ENCODE measurements around the gene SEC16A.

The SEC16A gene

GRCh38 chr9:136504512-136505348, 21.9 kb upstream of the SEC16A start:
- no peak for DNase-seq (ENCODE audit: low read depth, low spot score)

DNA sequence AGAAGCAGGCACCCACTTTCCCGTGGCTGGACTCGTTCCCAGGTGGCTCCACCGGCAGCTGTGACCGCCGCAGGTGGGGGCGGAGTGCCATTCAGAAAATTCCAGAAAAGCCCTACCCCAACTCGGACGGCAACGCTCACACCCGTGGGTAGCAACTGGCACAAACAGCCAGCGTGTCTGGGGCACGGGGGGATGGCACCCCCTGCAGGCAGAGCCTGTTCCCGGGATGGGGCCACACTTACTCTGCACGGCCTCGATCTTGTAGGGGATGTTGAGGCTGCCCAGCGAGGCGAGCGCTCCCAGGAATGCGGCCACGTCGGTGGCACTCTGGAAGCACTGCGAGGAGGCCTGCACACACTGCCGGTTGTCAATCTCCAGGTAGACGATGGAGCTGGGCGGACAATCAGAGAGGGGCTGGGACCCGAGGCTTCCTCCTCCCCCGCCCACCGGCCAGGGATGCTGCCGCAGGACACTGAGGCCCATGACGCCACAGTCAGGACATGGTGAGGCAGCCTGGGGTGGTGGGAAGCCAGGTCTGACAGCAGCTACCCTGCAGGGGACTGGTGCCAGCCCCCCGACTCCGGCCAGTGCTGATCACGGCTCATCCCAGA, 20.2 kb upstream of the SEC16A start:
- DNase-seq (ENCODE audit: low read depth, low spot score) = no peak

DNA sequence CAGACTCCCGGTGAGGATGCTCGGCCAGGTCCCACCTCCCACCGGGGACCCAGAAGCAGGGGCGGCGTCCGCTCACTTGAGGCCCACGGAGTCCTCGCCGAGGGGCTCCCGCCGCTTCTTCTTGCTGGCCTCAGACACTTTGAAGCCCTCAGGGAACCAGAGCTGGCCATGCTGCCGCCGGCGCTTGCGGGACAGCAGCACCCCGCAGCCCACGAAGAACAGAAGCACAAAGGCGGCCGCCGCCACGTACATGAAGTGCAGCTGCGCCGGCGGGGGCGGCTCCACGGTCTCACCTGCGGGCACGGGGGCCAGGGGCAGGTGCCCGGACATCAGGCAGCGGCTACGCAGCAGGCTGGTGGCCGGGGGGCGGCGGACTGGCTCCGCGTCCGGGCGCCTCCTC, 19.4 kb upstream of the SEC16A start:
- DNase-seq (ENCODE audit: low read depth, low spot score) = no peak

DNA sequence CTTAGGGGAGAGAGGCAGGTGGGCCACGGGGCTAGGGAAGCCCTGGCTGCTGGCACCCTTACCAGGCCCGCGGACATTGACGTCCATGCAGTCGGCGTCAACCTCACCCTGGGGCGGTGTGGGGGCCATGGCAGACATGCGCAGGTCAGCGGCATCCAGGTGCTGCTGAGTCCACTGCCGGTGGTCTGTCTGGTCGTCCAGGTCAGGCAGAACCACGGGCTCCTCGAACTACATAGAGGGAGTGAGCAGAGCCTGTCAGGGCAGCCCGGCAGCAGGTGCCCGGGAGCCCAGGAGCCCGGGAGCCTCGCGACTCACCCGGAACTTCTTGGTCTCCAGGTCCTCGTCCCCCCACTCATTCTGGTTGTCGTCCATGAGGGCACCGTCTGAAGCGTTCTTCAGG, 18.8 kb upstream of the SEC16A start:
- no peak for DNase-seq (ENCODE audit: low read depth, low spot score)

GRCh38 chr9:136499935-136500910, 17.4 kb upstream of the SEC16A start:
- no peak for DNase-seq (ENCODE audit: low read depth, low spot score)

DNA sequence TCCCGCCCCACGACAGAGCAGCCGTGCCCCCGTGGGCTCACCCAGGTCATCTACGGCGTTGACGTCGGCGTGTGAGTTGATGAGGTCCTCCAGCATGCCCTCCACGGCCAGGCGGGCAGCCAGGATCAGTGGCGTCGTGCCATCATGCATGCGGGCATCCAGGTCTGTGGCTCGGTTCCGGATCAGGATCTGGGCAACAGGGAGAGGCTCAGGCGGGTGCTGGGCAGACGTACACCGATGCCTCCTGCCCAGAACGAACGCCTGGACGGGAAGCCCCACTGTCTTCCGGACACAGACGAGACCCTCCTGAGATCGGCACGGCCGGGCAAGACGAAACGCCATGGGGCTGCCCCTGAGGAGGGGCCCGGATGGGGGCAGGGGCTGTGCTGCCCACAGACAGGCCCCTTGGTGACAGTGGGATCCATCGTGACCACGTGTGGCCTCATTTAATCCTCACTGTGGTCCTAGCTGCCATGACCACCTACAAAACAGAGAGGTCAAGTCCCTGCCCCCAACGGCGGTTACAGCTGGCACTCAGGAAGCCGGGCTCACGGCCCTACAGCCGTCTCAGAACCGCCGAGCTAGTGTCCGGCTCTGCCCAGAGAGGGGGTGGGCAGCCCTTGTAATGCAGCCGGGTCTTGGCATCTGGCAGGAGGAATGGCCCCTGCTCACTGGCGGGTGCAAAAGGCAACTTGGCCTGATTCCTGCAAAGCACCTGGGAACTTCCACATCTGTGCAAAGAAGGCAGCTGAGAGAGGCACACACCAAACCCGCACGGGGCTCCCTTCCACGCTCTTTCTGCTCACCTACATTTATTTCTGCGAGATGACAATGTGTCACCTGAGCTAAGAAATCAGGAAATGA, 16.5 kb upstream of the SEC16A start:
- DNase-seq (ENCODE audit: low read depth, low spot score) = no peak

GRCh38 chr9:136497916-136498695, 15.3 kb upstream of the SEC16A start:
- no peak for DNase-seq (ENCODE audit: low read depth, low spot score)

- no peak for DNase-seq (ENCODE audit: low read depth, low spot score)
These were observed 14.2 kb upstream of the SEC16A start for GRCh38 chr9:136496801-136497620.

- DNase-seq (ENCODE audit: low read depth, low spot score) = no peak
These were observed 13.3 kb upstream of the SEC16A start for GRCh38 chr9:136496181-136496580.

GRCh38 chr9:136495238-136495800, 12.5 kb upstream of the SEC16A start:
- no peak for DNase-seq (ENCODE audit: low read depth, low spot score)

DNA sequence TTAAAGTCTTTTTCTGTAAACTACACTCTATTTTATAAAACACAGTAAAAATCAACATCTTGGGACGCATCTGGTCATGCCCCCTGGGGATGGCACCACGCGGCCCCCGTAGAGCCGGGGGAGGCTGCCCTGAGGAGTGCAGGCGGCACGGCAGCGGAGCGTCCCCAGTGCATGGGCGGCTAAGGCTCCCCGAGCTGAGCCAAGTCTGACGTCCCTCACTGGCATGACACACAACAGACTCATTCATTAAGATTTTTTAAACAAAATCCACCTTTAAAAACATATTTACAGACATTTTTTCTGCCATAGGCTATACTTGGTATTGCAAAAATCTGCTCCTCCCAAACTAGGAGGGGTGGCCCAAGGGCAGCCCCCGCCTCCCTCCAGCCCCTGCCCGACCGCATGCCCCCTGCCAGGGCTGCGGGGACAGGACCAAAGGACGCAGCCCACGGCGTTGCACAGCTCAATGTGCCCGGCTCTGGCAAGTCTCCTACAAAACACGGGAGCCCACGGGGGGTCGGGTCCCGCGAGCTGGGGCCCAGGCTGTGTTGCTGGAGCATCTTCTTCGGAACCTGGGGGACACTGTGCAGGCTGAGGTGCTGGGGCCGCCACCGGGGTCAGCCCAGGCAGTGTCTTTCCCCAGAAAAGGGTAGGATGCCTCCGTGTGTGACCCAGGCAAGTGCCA, 11.8 kb upstream of the SEC16A start:
- no peak for DNase-seq (ENCODE audit: low read depth, low spot score)

GRCh38 chr9:136494012-136494411, 11.2 kb upstream of the SEC16A start:
- DNase-seq (ENCODE audit: low read depth, low spot score) = no peak

DNA sequence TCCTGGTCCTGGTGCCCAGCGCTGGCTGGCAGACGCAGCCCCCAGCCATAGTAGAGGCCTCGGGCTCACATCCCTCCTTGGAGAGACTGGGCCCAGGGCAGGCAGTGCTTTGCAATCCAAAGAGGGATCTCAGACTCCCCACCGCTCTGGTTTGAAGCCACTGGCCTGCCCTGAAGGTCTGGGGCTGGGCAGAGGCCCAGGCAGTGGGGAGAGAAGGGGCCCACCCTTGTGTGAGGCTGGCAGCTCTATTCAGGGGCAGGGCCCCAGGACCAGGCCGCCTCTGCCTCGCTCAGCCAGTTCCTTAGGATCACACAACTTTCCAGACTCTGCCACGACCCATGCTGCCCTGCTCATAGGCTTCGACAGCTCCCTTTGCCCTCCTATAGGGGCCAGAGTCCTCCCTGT, 10.7 kb upstream of the SEC16A start:
- DNase-seq (ENCODE audit: low read depth, low spot score) = no peak

DNA sequence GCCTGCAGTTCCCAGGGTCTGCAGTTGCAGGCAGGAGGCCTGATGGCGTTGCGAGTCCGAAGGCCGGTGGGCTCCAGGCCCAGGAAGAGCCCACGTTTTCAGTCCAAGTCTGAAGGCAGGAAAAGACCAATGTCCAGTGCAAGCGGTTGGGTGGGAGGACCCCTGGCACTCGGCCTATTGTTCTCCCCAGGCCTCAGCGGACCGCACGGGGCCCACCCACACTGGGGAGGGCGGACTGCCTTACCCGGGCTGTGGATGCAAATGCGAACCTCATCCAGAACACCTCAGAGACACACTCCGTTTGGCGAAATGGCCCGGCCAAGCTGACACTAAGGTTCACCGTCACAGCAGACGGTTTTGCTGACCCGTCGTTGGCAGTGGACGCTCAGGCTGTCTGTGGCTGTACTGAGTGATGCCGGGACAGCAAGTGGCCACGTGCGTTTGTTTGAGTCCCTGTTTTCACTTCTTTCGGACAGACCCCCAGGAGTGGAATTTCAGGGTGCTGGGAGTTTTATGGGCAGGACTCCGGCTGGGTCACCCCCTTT, 10.2 kb upstream of the SEC16A start:
- no peak for DNase-seq (ENCODE audit: low read depth, low spot score)

DNA sequence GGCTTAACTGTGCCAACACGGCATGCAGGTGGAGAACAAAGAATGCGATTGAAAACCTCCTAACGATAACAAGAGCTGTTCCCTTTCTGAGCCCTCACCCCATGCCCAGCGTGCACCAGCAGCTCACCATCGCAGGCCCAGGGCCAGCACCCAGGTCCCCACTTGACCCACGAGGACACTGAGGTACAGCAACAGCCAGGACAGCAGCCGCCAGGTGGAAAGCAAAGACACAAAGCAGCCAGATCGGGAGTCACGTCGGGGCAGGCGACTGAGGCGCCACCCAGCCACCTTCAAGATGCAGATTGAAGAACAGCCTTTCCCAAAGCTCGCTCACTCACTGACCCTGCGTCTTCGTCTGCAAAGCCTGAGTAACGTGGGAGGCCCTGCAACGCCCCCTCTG, 6.9 kb upstream of the SEC16A start:
- DNase-seq (ENCODE audit: low read depth, low spot score) = no peak

DNA sequence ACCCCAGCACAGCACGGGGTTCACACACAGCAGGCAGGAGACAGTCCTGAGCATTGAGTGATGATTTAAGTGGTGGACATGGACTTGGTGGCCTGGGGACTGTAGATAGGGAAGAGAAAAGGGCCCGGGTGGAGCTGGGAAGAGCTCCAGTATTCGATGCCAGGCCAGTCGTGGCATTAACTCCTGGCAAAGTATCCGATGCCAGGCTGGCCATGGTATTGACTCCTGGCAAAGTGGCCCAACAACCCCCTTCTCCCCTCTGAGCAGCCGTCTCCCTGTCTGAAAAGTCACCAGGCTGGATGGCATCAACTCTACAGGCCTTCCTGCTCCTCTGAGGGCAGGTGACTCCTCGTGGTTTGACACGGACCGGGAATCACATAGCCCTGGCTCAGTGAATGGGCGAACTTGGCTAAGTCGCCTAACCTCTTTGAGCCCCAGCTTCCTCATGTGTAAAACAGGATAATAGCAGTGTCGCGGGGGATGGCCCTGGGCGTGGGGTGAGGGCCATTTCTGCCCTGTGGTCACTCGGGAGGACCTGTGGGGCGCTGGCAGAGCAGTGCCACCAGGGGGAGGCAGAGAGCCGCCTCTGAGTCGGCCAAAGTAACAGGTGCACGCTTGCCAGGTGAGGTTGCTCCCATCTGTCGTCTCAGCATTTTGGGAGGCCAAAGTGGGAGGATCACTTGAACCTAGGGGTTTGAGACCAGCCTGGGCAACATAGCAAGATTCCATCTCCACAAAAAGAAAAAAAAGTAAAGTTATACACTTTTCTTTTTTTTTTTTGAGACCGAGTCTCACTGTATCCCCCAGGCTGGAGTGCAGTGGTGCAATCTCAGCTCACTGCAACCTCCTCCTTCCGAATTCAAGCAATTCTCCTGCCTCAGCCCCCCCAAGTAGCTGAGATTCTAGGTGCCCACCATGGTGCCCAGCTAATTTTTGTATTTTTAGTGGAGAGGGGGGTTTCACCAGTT, 5.7 kb upstream of the SEC16A start:
- DNase-seq (ENCODE audit: low read depth, low spot score) = peak; percentile 69

- DNase-seq (ENCODE audit: low read depth, low spot score) = no peak
These were observed 4.8 kb upstream of the SEC16A start for GRCh38 chr9:136487672-136488071.
